KOPT-K1 (cell line): Measurements from ENCODE around the gene TAX1BP3.

ENCODE experiments used
- H3K27ac ChIP-seq: fragments of 200-600 bp; sonication (generic); 2 replicates; pipeline ENCODE4 v1.5.1; 2016; ENCODE audit warnings: antibody characterized with exemption, mild to moderate bottlenecking, low read depth, low read length; ENCODE audit not compliant: poor library complexity, severe bottlenecking
- H3K36me3 ChIP-seq: fragments of 200-600 bp; sonication (generic); 2 replicates; pipeline ENCODE4 v1.5.1; 2017; ENCODE audit warnings: antibody characterized with exemption, mild to moderate bottlenecking, low read length, moderate library complexity; ENCODE audit not compliant: insufficient read depth
- H3K9me3 ChIP-seq: fragments of 200-600 bp; sonication (generic); 2 replicates; pipeline ENCODE4 v1.5.1; 2017; ENCODE audit warnings: antibody characterized with exemption, low read length, mild to moderate bottlenecking; ENCODE audit not compliant: insufficient read depth, poor library complexity, severe bottlenecking

TAX1BP3 gene

GRCh38 chr17:3693141-3693540, 24.8 kb upstream of the TAX1BP3 start:
- no peaks in the 10 kb centered on the region for H3K9me3 ChIP-seq
- H3K36me3 ChIP-seq = peaks cover 37% of the 10 kb centered on the region
- peak overlapping the region; percentile 99 for H3K27ac ChIP-seq

- no peaks in the 10 kb centered on the region for H3K9me3 ChIP-seq
- peaks cover 40% of the 10 kb centered on the region for H3K36me3 ChIP-seq
- peak overlapping the region; percentile 99 for H3K27ac ChIP-seq
Measured at GRCh38 chr17:3692346-3692745, 24.0 kb upstream of the TAX1BP3 start.

- Histone ChIP-seq H3K36me3 (peaks cover 40% of the 10 kb centered on the region), H3K27ac (peak overlapping the region; percentile 20), H3K9me3 (no peaks in the 10 kb centered on the region)
Measured at GRCh38 chr17:3691617-3692067, 23.3 kb upstream of the TAX1BP3 start.

GRCh38 chr17:3690094-3690715, 21.8 kb upstream of the TAX1BP3 start:
- Histone ChIP-seq H3K27ac (no peak overlapping the region), H3K36me3 (peaks cover 42% of the 10 kb centered on the region), H3K9me3 (no peaks in the 10 kb centered on the region)

- Histone ChIP-seq H3K27ac (no peak overlapping the region), H3K36me3 (peaks cover 50% of the 10 kb centered on the region), H3K9me3 (no peaks in the 10 kb centered on the region)
Measured at GRCh38 chr17:3689262-3690093, 21.1 kb upstream of the TAX1BP3 start.

- H3K27ac ChIP-seq = no peak overlapping the region
- no peaks in the 10 kb centered on the region for H3K9me3 ChIP-seq
- peaks cover 56% of the 10 kb centered on the region for H3K36me3 ChIP-seq
Measured at GRCh38 chr17:3688852-3689261, 20.5 kb upstream of the TAX1BP3 start.

GRCh38 chr17:3688027-3688553, 19.7 kb upstream of the TAX1BP3 start:
- Histone ChIP-seq H3K9me3 (no peaks in the 10 kb centered on the region), H3K36me3 (peaks cover 64% of the 10 kb centered on the region), H3K27ac (no peak overlapping the region)

GRCh38 chr17:3685174-3685573, 16.8 kb upstream of the TAX1BP3 start:
- peaks cover 70% of the 10 kb centered on the region for H3K36me3 ChIP-seq
- H3K27ac ChIP-seq = no peak overlapping the region
- no peaks in the 10 kb centered on the region for H3K9me3 ChIP-seq

- Histone ChIP-seq H3K36me3 (peaks cover 69% of the 10 kb centered on the region), H3K9me3 (no peaks in the 10 kb centered on the region), H3K27ac (no peak overlapping the region)
Measured at GRCh38 chr17:3683054-3683511, 14.7 kb upstream of the TAX1BP3 start.

GRCh38 chr17:3682033-3682432, 13.7 kb upstream of the TAX1BP3 start:
- no peaks in the 10 kb centered on the region for H3K9me3 ChIP-seq
- H3K36me3 ChIP-seq = peaks cover 77% of the 10 kb centered on the region
- no peak overlapping the region for H3K27ac ChIP-seq

- Histone ChIP-seq H3K27ac (no peak overlapping the region), H3K36me3 (peaks cover 81% of the 10 kb centered on the region), H3K9me3 (no peaks in the 10 kb centered on the region)
Measured at GRCh38 chr17:3681565-3681964, 13.2 kb upstream of the TAX1BP3 start.

GRCh38 chr17:3681057-3681456, 12.7 kb upstream of the TAX1BP3 start:
- peaks cover 86% of the 10 kb centered on the region for H3K36me3 ChIP-seq
- no peak overlapping the region for H3K27ac ChIP-seq
- H3K9me3 ChIP-seq = no peaks in the 10 kb centered on the region

- Histone ChIP-seq H3K9me3 (no peaks in the 10 kb centered on the region), H3K36me3 (peaks cover 92% of the 10 kb centered on the region), H3K27ac (no peak overlapping the region)
Measured at GRCh38 chr17:3679531-3680126, 11.3 kb upstream of the TAX1BP3 start.

- Histone ChIP-seq H3K27ac (no peak overlapping the region), H3K36me3 (peaks cover 90% of the 10 kb centered on the region), H3K9me3 (no peaks in the 10 kb centered on the region)
Measured at GRCh38 chr17:3678821-3679530, 10.6 kb upstream of the TAX1BP3 start.
